ENCODE results near the gene ELOVL6. TPM values are rescaled to one million over a fixed set of nuclear protein-coding genes. Genes with fewer than 3 reads are reported as not detected.

Gene ELOVL6
- total RNA-seq, 2 experiments from 2014 or later, result 26.8 to 27.0 TPM

DNA sequence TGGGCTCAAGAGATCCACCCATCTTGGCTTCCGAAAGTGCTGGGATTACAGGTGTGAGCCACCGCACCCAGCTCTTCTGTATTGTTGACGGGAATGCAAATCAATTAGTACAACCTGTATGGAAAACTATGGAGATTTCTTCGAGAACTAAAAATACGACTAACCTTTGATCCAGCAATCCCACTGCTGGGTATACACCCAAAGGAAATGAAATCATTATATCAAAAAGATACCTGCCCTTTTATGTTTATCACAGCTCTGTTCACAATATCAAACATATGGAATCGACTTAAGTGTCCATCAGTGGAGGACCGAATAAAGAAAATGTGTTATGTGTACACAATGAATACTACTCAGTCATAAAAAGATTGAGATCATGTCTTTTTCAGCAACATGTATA lies 49.3 kb downstream of the ELOVL6 start:
- no peaks in the 10 kb centered on the region for H3K4me1 Mint-ChIP-seq
- DNase-seq, result no peak
- H3K27ac Mint-ChIP-seq, result no peak overlapping the region
- CTCF ChIA-PET, result no interaction called here
- peaks cover 20% of the 10 kb centered on the region for H3K36me3 Mint-ChIP-seq (ENCODE audit: low read depth)
- H3K4me3 Mint-ChIP-seq, result no peak overlapping the region
- POLR2A ChIA-PET, result no interaction called here
- no peaks in the 10 kb centered on the region for H3K9me3 Mint-ChIP-seq
- no peaks in the 10 kb centered on the region for H3K27me3 Mint-ChIP-seq

DNA sequence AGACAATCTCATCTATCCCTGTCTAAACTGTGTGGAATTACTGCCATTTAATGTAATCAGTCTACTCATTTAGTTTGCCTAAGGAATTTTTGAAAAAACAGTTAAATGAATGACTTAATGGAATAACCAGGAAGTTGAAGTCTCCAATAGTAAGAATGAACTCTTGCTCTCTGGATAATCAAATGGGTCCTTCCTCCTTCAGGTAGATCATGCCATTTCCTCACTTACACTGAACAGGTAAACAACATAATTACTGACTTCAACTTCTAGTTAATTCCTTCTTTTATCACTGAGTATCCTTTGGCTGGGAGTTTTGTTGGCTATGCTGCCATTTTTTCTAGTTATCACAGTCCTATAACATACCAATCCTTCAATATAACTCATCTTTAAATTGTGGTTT lies 56.0 kb downstream of the ELOVL6 start:
- ChIA-PET CTCF (interaction anchor here (0.6 kb wide), 1 partner anchor 29 kb away, joined by 3 read pairs; no protein-coding TSS in a partner anchor), POLR2A (no interaction called here)
- Mint-ChIP-seq H3K4me3 (no peak overlapping the region), H3K27me3 (no peaks in the 10 kb centered on the region), H3K27ac (no peak overlapping the region), H3K36me3 (ENCODE audit: low read depth) (peaks cover 24% of the 10 kb centered on the region), H3K4me1 (peaks cover 3% of the 10 kb centered on the region), H3K9me3 (no peaks in the 10 kb centered on the region)
- DNase-seq, result no peak

DNA sequence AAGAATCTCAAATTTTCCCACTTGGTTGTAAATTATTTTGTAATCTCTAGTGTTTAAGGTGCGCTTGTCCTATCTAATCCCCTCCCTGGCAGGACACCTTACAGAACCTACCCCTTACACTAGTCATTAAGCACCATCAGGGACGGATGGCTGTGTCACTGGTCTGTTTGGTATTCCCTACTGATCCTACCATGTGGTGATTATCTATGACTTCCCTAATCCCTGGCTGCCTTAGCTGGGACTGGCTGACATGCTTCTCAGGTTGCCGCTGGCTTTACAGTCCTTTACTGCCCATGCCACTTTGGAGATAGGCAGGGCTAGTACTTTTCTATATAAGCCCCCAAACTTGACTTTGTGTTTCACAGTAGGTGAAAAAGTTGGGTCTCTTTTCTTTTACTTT lies 58.6 kb downstream of the ELOVL6 start:
- CTCF ChIA-PET, result no interaction called here
- POLR2A ChIA-PET, result no interaction called here
- Mint-ChIP-seq H3K36me3 (ENCODE audit: low read depth) (peaks cover 9% of the 10 kb centered on the region), H3K4me3 (no peak overlapping the region), H3K27ac (no peak overlapping the region), H3K4me1 (peaks cover 3% of the 10 kb centered on the region), H3K9me3 (no peaks in the 10 kb centered on the region), H3K27me3 (no peaks in the 10 kb centered on the region)
- DNase-seq, result no peak

DNA sequence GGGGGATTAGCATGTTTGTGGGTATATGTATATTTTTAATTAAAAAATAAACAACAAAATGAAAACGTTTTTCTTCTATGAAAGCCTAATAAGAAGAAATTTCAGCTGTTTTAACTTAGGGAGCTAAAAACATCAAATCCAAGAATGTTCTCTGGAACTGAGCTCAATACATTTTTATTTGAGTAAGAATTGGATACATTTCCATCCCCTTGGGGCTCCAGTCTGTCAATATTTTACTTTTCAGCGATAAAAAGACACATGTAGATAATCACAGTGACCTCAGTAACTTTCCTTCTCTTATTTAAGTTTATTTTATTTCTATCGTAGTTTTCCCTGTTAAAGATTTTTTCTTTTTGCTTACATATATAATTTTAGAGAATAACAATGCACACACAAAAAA lies 59.3 kb downstream of the ELOVL6 start:
- ChIA-PET POLR2A (no interaction called here), CTCF (no interaction called here)
- Mint-ChIP-seq H3K9me3 (no peaks in the 10 kb centered on the region), H3K27me3 (no peaks in the 10 kb centered on the region), H3K36me3 (ENCODE audit: low read depth) (peaks cover 9% of the 10 kb centered on the region), H3K4me1 (peaks cover 3% of the 10 kb centered on the region), H3K27ac (no peak overlapping the region), H3K4me3 (no peak overlapping the region)
- no peak for DNase-seq

DNA sequence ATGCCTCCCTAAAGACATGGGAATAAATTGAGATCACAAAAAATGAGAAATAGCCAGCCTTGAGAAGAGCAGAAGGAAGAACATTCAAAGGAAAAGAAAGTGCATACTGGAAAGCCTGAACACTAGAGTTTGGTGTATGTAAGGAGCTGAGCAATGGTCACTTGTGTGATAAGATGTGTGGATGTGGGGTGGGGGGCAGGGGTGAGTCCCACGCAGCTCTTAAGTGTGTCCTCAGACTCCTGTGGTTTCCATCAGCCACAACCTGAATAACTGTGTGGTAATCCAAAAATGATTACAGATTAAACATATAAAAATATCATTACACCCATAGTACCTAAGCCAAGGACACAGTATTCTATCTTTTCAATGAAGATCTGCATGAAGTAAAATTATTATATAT lies 59.9 kb downstream of the ELOVL6 start:
- H3K27me3 Mint-ChIP-seq, result no peaks in the 10 kb centered on the region
- no peaks in the 10 kb centered on the region for H3K9me3 Mint-ChIP-seq
- H3K36me3 Mint-ChIP-seq (ENCODE audit: low read depth), result peaks cover 9% of the 10 kb centered on the region
- ChIA-PET CTCF (no interaction called here), POLR2A (no interaction called here)
- H3K27ac Mint-ChIP-seq, result no peak overlapping the region
- no peak for DNase-seq
- H3K4me3 Mint-ChIP-seq, result no peak overlapping the region
- H3K4me1 Mint-ChIP-seq, result peaks cover 3% of the 10 kb centered on the region

DNA sequence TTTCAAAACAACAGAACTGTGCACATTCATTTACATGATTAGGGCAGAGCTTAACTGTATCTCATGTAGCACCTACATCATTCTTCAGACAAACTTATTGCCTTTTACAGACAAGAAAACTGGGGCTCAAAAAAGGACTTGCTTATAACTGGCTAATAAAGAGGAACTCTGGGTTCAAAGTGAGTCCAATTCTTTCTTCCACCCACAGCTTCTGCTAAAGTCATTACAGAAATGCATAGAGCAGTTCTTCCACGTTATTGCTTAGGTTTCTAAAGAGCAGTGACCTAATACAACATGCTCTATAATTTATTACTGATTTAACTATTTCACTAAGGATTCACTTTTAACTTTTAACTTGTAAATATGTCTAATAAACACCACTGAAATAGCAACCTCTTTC lies 60.6 kb downstream of the ELOVL6 start:
- ChIA-PET POLR2A (no interaction called here), CTCF (no interaction called here)
- no peak for DNase-seq
- Mint-ChIP-seq H3K9me3 (no peaks in the 10 kb centered on the region), H3K4me1 (peaks cover 4% of the 10 kb centered on the region), H3K27ac (no peak overlapping the region), H3K4me3 (no peak overlapping the region), H3K27me3 (no peaks in the 10 kb centered on the region), H3K36me3 (ENCODE audit: low read depth) (peaks cover 16% of the 10 kb centered on the region)

DNA sequence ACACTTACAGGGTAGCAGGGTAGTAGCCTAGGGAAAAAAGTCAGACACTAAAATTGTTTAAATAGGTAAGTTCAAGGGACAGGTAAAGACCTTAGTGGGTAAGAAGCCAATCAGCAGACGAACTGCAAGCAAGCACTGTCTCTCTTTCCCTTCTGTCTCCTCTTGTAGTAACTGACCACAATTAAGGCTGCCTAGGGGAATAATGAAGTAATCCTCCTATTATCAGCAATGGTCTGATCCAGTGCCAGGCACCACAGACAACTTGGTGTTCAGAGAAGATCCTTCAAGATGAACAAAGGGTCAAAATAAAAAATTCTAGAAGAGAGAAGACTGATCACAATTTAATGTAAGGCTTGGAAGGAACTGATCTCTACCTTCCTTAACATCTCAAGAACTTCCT lies 62.9 kb downstream of the ELOVL6 start:
- no peak for DNase-seq
- no peak overlapping the region for H3K4me3 Mint-ChIP-seq
- H3K27ac Mint-ChIP-seq, result no peak overlapping the region
- ChIA-PET POLR2A (no interaction called here), CTCF (no interaction called here)
- no peaks in the 10 kb centered on the region for H3K27me3 Mint-ChIP-seq
- no peaks in the 10 kb centered on the region for H3K9me3 Mint-ChIP-seq
- peaks cover 7% of the 10 kb centered on the region for H3K4me1 Mint-ChIP-seq
- peaks cover 13% of the 10 kb centered on the region for H3K36me3 Mint-ChIP-seq (ENCODE audit: low read depth)

DNA sequence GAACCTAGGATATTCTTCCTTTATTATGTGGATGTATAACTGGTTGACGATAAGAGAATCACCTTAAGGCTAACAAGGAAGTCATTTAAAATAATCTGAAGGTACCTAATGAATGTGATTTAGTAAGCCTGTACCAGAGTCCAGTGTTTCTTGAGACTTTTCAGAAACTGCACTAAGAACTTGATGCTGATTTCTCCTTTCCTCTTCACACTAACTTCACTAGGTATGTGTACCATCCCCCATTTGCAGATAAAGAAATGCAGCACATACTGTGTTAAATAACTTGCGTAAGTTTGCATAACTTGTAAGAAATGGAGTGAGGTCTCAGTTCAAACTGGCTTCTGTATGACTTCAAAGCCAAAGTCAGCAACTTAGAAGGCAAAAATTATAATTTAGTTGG lies 63.3 kb downstream of the ELOVL6 start:
- DNase-seq, result no peak
- CTCF ChIA-PET, result no interaction called here
- POLR2A ChIA-PET, result no interaction called here
- peaks cover 7% of the 10 kb centered on the region for H3K4me1 Mint-ChIP-seq
- peaks cover 13% of the 10 kb centered on the region for H3K36me3 Mint-ChIP-seq (ENCODE audit: low read depth)
- no peak overlapping the region for H3K4me3 Mint-ChIP-seq
- H3K27me3 Mint-ChIP-seq, result no peaks in the 10 kb centered on the region
- H3K9me3 Mint-ChIP-seq, result no peaks in the 10 kb centered on the region
- H3K27ac Mint-ChIP-seq, result no peak overlapping the region

DNA sequence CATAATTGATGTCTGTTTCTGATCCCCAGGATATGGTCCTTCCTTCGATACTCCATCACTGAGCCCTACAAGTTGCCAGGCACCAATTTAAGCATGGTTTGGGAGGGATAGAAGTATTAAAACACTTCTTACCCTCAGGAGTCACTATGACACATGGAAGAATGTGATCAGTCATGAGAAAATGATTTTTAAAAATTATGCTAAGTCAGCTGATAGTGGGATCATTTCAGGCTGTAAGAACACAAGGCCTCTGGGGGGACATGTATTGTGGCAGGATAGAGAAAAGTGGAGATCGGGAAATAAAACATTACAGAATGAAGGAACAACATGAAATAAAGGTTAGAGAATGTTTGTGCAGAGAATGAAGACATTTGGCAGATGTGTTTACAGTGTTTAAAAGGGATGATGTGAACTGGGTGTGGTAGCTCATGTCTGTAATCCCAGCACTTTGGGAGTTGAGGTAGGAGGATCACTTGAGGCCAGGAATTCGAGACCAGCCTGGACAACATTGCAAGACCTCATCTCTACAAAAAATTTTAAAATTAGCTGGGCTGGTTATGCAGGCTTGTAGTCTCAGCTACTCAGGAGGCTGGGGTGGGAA lies 64.0 kb downstream of the ELOVL6 start:
- peaks cover 13% of the 10 kb centered on the region for H3K36me3 Mint-ChIP-seq (ENCODE audit: low read depth)
- H3K4me1 Mint-ChIP-seq, result peaks cover 7% of the 10 kb centered on the region
- no peaks in the 10 kb centered on the region for H3K9me3 Mint-ChIP-seq
- ChIA-PET CTCF (no interaction called here), POLR2A (interaction anchor here (0.6 kb wide), 1 partner anchor 1051 kb away, joined by 3 read pairs; no protein-coding TSS in a partner anchor)
- H3K4me3 Mint-ChIP-seq, result no peak overlapping the region
- H3K27ac Mint-ChIP-seq, result no peak overlapping the region
- no peaks in the 10 kb centered on the region for H3K27me3 Mint-ChIP-seq
- DNase-seq, result no peak

DNA sequence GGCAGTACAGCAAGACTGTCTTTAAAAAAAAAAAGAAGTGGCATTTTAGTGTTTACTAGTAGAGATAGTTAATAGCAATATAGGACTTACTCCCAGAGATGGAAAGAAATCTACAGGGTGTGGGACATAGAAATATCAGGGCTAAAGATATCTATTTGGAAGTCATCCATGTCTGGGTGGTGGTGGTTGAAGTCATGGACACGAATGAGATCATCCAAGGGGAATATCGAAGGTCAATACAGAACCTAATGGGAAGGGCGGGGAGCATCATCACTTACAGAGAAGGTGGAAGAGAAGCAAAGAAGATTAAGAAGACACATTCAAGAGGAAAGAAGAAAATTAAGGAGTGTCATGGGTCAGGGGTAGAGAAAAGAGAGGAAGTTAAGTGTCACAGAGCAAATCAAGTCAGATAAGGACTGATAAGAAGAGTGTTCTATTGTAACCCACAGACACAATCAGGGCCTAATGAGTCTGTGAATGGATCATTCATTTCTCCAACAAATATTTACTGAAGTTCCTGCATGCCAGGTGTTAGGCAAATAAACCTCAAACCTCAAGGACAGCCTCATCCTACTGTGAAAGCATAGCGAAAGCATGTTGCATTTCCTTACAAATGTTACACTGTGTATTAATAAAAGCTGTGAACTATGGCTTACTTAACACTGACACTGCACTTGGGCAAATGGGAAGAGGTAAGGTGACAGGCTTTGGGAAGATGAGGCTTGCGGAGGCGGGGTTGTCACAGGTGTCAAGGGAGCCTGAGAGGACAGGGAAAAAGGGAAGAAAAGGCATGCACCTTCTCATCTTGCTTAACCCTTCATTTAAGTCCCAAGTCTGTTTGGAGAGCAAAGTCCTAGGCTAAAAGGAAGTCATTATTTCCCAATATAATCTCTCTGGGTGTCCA lies 65.3 kb downstream of the ELOVL6 start:
- ChIA-PET CTCF (no interaction called here), POLR2A (no interaction called here)
- no peak for DNase-seq
- H3K4me1 Mint-ChIP-seq, result peaks cover 7% of the 10 kb centered on the region
- no peaks in the 10 kb centered on the region for H3K9me3 Mint-ChIP-seq
- H3K36me3 Mint-ChIP-seq (ENCODE audit: low read depth), result peaks cover 14% of the 10 kb centered on the region
- H3K27ac Mint-ChIP-seq, result no peak overlapping the region
- no peaks in the 10 kb centered on the region for H3K27me3 Mint-ChIP-seq
- no peak overlapping the region for H3K4me3 Mint-ChIP-seq

DNA sequence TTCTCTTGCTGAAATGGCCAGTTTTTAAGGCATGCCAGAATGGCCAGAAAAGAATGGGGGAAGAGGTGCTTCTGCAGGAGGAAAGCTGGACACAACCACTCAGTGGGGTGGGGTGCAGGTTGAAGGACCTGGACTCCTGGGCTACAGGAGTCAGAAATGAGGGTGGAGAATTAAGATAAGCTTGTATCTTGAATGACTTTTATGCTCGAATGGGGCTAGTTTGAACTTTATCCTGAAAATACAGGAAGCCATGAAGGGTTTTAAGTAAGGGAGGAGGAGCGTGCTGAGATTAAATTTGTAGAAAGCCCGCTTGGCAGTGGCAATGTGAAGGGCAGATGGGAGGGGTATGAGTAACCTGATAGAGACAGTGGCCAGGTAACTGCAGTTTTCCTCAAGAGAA lies 66.5 kb downstream of the ELOVL6 start:
- ChIA-PET POLR2A (interaction anchor here (1.3 kb wide), 1 partner anchor 33 kb away, joined by 3 read pairs; no protein-coding TSS in a partner anchor), CTCF (no interaction called here)
- Mint-ChIP-seq H3K27me3 (no peaks in the 10 kb centered on the region), H3K4me3 (no peak overlapping the region), H3K4me1 (peaks cover 7% of the 10 kb centered on the region), H3K36me3 (ENCODE audit: low read depth) (peaks cover 17% of the 10 kb centered on the region), H3K9me3 (no peaks in the 10 kb centered on the region), H3K27ac (no peak overlapping the region)
- no peak for DNase-seq

DNA sequence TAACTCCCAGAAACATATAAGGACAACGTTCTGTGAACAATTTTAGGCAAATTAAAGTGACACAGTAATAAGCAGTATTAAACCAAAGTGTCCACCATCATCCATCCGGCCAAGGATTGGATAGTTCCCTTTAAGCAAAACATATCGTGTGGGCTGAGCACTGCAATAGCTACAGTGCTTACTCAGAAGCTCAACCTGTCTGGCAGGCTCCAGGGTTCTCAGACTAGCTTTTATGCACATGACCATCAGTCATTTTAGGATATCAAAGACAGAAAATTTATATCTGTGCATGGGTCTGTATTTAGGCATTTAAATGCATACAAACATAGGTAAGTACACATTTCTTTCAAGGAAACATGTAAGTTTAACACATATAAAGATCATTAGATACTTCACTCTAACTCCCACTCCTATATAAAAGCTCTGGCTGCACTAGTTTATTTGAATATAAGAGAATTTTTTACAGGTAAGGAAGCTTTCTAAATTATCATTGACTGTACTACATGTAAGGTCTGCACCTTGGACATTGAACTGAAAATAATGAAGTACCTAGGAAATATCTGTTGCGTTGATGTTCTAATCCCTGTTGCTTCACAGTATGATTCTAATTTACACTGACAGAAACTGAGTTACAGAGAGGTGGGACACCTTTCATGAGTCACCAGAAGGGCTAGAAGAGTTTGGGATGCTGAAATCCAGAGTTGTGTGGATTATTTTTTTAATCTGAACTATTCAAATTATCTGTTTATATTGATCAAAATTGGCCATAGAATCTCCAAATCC lies 67.6 kb downstream of the ELOVL6 start:
- Mint-ChIP-seq H3K4me3 (no peak overlapping the region), H3K9me3 (no peaks in the 10 kb centered on the region), H3K27ac (no peak overlapping the region), H3K36me3 (ENCODE audit: low read depth) (peaks cover 23% of the 10 kb centered on the region), H3K27me3 (no peaks in the 10 kb centered on the region), H3K4me1 (peaks cover 7% of the 10 kb centered on the region)
- ChIA-PET POLR2A (interaction anchor here (1.4 kb wide), 1 partner anchor 12 kb away, joined by 4 read pairs; no protein-coding TSS in a partner anchor), CTCF (no interaction called here)
- no peak for DNase-seq

DNA sequence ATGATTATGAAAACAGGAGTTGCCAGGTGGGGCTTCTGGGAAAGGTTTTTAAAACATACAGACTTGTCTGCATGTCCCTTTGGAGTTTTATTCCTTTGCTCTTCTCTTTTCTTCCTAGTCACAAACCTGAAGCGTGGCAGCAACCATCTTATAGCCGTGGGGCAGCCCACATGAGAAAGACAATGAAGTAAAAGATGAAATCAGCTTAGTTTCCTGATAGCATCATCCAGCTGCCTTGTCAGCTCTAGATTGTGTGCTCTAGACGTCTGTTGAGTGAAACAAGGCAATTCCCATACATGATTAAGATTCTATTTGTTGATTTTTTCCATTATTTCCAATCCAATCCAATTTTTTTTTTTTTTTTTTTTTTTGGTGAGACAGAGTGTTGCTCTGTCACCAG lies 68.9 kb downstream of the ELOVL6 start:
- DNase-seq, result no peak
- H3K36me3 Mint-ChIP-seq (ENCODE audit: low read depth), result peaks cover 20% of the 10 kb centered on the region
- no peaks in the 10 kb centered on the region for H3K9me3 Mint-ChIP-seq
- H3K27ac Mint-ChIP-seq, result no peak overlapping the region
- H3K4me3 Mint-ChIP-seq, result no peak overlapping the region
- ChIA-PET POLR2A (interaction anchor here (1.4 kb wide), 1 partner anchor 10 kb away, joined by 4 read pairs; no protein-coding TSS in a partner anchor), CTCF (interaction anchor here (1.2 kb wide), 1 partner anchor 35 kb away, joined by 6 read pairs; no protein-coding TSS in a partner anchor)
- H3K27me3 Mint-ChIP-seq, result no peaks in the 10 kb centered on the region
- peaks cover 7% of the 10 kb centered on the region for H3K4me1 Mint-ChIP-seq
